ENCODE results near the gene ABCB11.

Gene ABCB11

DNA sequence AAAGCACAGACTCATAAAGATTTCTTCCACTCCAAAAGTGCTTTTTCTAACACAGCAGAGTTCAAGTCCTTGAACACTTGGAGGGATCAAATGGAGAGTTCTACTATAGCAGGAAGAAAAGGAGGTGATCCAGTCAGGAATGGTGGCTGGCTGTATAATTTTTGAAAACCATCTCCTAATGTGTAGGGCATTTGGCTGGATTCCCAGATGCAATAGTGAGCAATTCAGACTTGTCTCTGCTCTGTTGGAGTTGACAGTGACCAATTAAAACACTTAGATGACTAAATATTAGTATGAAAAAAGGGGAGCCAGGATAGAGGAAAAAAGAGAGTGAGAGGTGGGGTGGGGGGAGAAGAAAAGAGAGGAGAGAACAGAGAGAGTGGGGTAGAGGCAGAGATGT, 135.4 kb downstream of the ABCB11 start:
- H2BK5ac ChIP-seq (ENCODE audit: low read depth, low read length, poor library complexity): no peak overlapping the region
- no peaks in the 10 kb centered on the region for H3K4me1 ChIP-seq (ENCODE audit: control insufficient read depth in 1 of 2, insufficient read depth in 2 of 2, low read length in 2 of 2)
- H3K14ac ChIP-seq (ENCODE audit: low read length): no peak overlapping the region
- no peaks in the 10 kb centered on the region for H3K9me3 ChIP-seq (ENCODE audit: insufficient read depth, low read depth, low read length)
- H3K4me2 ChIP-seq (ENCODE audit: low read length): no peak overlapping the region
- H3K4ac ChIP-seq (ENCODE audit: low read depth, low read length): no peak overlapping the region
- no peak overlapping the region for H4K12ac ChIP-seq (ENCODE audit: low read depth, low read length)
- no peak overlapping the region for H3K27ac ChIP-seq (ENCODE audit: low read depth, low read length)
- H2BK12ac ChIP-seq (ENCODE audit: low read length): no peak overlapping the region
- H3K23ac ChIP-seq (ENCODE audit: low read length): no peak overlapping the region
- no peaks in the 10 kb centered on the region for H3K79me1 ChIP-seq (ENCODE audit: low read length)
- H4K91ac ChIP-seq (ENCODE audit: low read depth, low read length): no peak overlapping the region
- H3K79me2 ChIP-seq (ENCODE audit: control insufficient read depth, insufficient read depth, low read length, poor library complexity): no peaks in the 10 kb centered on the region
- no peaks in the 10 kb centered on the region for H3K36me3 ChIP-seq (ENCODE audit: control insufficient read depth in 1 of 2, insufficient read depth in 2 of 2, low read length in 2 of 2)
- DNase-seq: no peak
- H4K8ac ChIP-seq (ENCODE audit: low read depth, low read length): no peak overlapping the region
- no peak overlapping the region for H3K18ac ChIP-seq (ENCODE audit: low read length)
- H2AK5ac ChIP-seq (ENCODE audit: low read length): no peak overlapping the region
- H3K4me3 ChIP-seq (ENCODE audit: low read depth, low read length): no peak overlapping the region
- H2AFZ ChIP-seq (ENCODE audit: insufficient read depth, low read length, poor library complexity): no peak overlapping the region
- no peaks in the 10 kb centered on the region for H3K27me3 ChIP-seq (ENCODE audit: insufficient read depth, low read length)
- H3K9ac ChIP-seq (ENCODE audit: low read length): no peak overlapping the region
- no peak overlapping the region for H2BK120ac ChIP-seq (ENCODE audit: insufficient read depth, low read length, poor library complexity)

DNA sequence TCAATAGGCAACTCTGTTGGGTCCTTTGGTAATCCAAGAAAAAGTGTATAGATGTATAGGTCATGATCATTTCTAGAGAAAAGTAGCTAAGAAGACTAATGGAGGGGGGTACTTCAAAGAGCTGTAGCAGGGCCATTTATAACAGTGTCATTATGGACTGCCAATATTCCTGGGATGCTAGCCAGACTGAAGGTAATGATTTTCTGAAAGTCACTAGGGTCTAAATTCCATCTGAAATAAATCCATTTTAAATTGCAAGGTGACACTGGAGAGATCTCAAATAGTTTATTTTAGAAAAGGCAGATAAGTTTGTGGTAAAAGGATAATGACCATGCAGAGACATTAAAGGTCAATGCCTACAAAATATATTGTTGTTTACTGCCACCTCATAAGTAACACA, 136.4 kb downstream of the ABCB11 start:
- no peak overlapping the region for H3K23ac ChIP-seq (ENCODE audit: low read length)
- no peak for DNase-seq
- no peak overlapping the region for H4K12ac ChIP-seq (ENCODE audit: low read depth, low read length)
- no peak overlapping the region for H3K9ac ChIP-seq (ENCODE audit: low read length)
- no peak overlapping the region for H2BK5ac ChIP-seq (ENCODE audit: low read depth, low read length, poor library complexity)
- no peaks in the 10 kb centered on the region for H3K9me3 ChIP-seq (ENCODE audit: insufficient read depth, low read depth, low read length)
- no peak overlapping the region for H3K4ac ChIP-seq (ENCODE audit: low read depth, low read length)
- H4K8ac ChIP-seq (ENCODE audit: low read depth, low read length): no peak overlapping the region
- no peak overlapping the region for H3K27ac ChIP-seq (ENCODE audit: low read depth, low read length)
- no peak overlapping the region for H2AFZ ChIP-seq (ENCODE audit: insufficient read depth, low read length, poor library complexity)
- no peak overlapping the region for H3K18ac ChIP-seq (ENCODE audit: low read length)
- no peak overlapping the region for H3K14ac ChIP-seq (ENCODE audit: low read length)
- peaks cover 0 to 2% of the 10 kb centered on the region in 2 experiments for H3K4me1 ChIP-seq (ENCODE audit: control insufficient read depth in 1 of 2, insufficient read depth in 2 of 2, low read length in 2 of 2)
- no peak overlapping the region for H2BK120ac ChIP-seq (ENCODE audit: insufficient read depth, low read length, poor library complexity)
- H2AK5ac ChIP-seq (ENCODE audit: low read length): no peak overlapping the region
- H2BK12ac ChIP-seq (ENCODE audit: low read length): no peak overlapping the region
- H3K36me3 ChIP-seq (ENCODE audit: control insufficient read depth in 1 of 2, insufficient read depth in 2 of 2, low read length in 2 of 2): no peaks in the 10 kb centered on the region
- no peak overlapping the region for H3K4me3 ChIP-seq (ENCODE audit: low read depth, low read length)
- no peak overlapping the region for H3K4me2 ChIP-seq (ENCODE audit: low read length)
- no peaks in the 10 kb centered on the region for H3K27me3 ChIP-seq (ENCODE audit: insufficient read depth, low read length)
- H3K79me1 ChIP-seq (ENCODE audit: low read length): no peaks in the 10 kb centered on the region
- no peak overlapping the region for H4K91ac ChIP-seq (ENCODE audit: low read depth, low read length)
- H3K79me2 ChIP-seq (ENCODE audit: control insufficient read depth, insufficient read depth, low read length, poor library complexity): peaks cover 2% of the 10 kb centered on the region

GRCh38 chr2:168894101-168894500, 137.0 kb downstream of the ABCB11 start:
- no peak overlapping the region for H3K23ac ChIP-seq (ENCODE audit: low read length)
- no CpG with 5 or more reads among the region's 1 CpG for WGBS (ENCODE audit: extremely low coverage, insufficient coverage, insufficient read length)
- H4K12ac ChIP-seq (ENCODE audit: low read depth, low read length): no peak overlapping the region
- no peaks in the 10 kb centered on the region for H3K9me3 ChIP-seq (ENCODE audit: insufficient read depth, low read depth, low read length)
- H3K4me1 ChIP-seq (ENCODE audit: control insufficient read depth in 1 of 2, insufficient read depth in 2 of 2, low read length in 2 of 2): peaks cover 0 to 5% of the 10 kb centered on the region in 2 experiments
- no peak overlapping the region for H3K14ac ChIP-seq (ENCODE audit: low read length)
- no peak overlapping the region for H2BK120ac ChIP-seq (ENCODE audit: insufficient read depth, low read length, poor library complexity)
- no peak overlapping the region for H2AFZ ChIP-seq (ENCODE audit: insufficient read depth, low read length, poor library complexity)
- H3K36me3 ChIP-seq (ENCODE audit: control insufficient read depth in 1 of 2, insufficient read depth in 2 of 2, low read length in 2 of 2): no peaks in the 10 kb centered on the region
- no peaks in the 10 kb centered on the region for H3K27me3 ChIP-seq (ENCODE audit: insufficient read depth, low read length)
- H3K79me2 ChIP-seq (ENCODE audit: control insufficient read depth, insufficient read depth, low read length, poor library complexity): peaks cover 2% of the 10 kb centered on the region
- no peak overlapping the region for H3K4ac ChIP-seq (ENCODE audit: low read depth, low read length)
- no peak overlapping the region for H3K4me3 ChIP-seq (ENCODE audit: low read depth, low read length)
- no peak overlapping the region for H2BK5ac ChIP-seq (ENCODE audit: low read depth, low read length, poor library complexity)
- no peak overlapping the region for H3K9ac ChIP-seq (ENCODE audit: low read length)
- H3K79me1 ChIP-seq (ENCODE audit: low read length): no peaks in the 10 kb centered on the region
- H2AK5ac ChIP-seq (ENCODE audit: low read length): no peak overlapping the region
- no peak overlapping the region for H3K27ac ChIP-seq (ENCODE audit: low read depth, low read length)
- DNase-seq: no peak
- H4K91ac ChIP-seq (ENCODE audit: low read depth, low read length): no peak overlapping the region
- no peak overlapping the region for H2BK12ac ChIP-seq (ENCODE audit: low read length)
- H4K8ac ChIP-seq (ENCODE audit: low read depth, low read length): no peak overlapping the region
- H3K4me2 ChIP-seq (ENCODE audit: low read length): no peak overlapping the region
- H3K18ac ChIP-seq (ENCODE audit: low read length): no peak overlapping the region

GRCh38 chr2:168892327-168892726, 138.8 kb downstream of the ABCB11 start:
- Histone ChIP-seq H3K79me2 (ENCODE audit: control insufficient read depth, insufficient read depth, low read length, poor library complexity) (peaks cover 2% of the 10 kb centered on the region), H4K12ac (ENCODE audit: low read depth, low read length) (no peak overlapping the region), H4K91ac (ENCODE audit: low read depth, low read length) (no peak overlapping the region), H4K8ac (ENCODE audit: low read depth, low read length) (no peak overlapping the region), H2BK12ac (ENCODE audit: low read length) (no peak overlapping the region), H2AFZ (ENCODE audit: insufficient read depth, low read length, poor library complexity) (no peak overlapping the region), H3K14ac (ENCODE audit: low read length) (no peak overlapping the region), H3K9ac (ENCODE audit: low read length) (no peak overlapping the region), H3K36me3 (ENCODE audit: control insufficient read depth in 1 of 2, insufficient read depth in 2 of 2, low read length in 2 of 2) (peaks cover 3 to 5% of the 10 kb centered on the region in 2 experiments), H3K27me3 (ENCODE audit: insufficient read depth, low read length) (no peaks in the 10 kb centered on the region), H3K9me3 (ENCODE audit: insufficient read depth, low read depth, low read length) (peaks cover 4% of the 10 kb centered on the region), H3K4me2 (ENCODE audit: low read length) (no peak overlapping the region), H2BK120ac (ENCODE audit: insufficient read depth, low read length, poor library complexity) (no peak overlapping the region), H2BK5ac (ENCODE audit: low read depth, low read length, poor library complexity) (no peak overlapping the region), H3K23ac (ENCODE audit: low read length) (no peak overlapping the region), H3K4ac (ENCODE audit: low read depth, low read length) (no peak overlapping the region), H2AK5ac (ENCODE audit: low read length) (no peak overlapping the region), H3K4me1 (ENCODE audit: control insufficient read depth in 1 of 2, insufficient read depth in 2 of 2, low read length in 2 of 2) (peaks cover 0 to 5% of the 10 kb centered on the region in 2 experiments), H3K27ac (ENCODE audit: low read depth, low read length) (no peak overlapping the region), H3K79me1 (ENCODE audit: low read length) (no peaks in the 10 kb centered on the region), H3K18ac (ENCODE audit: low read length) (no peak overlapping the region), H3K4me3 (ENCODE audit: low read depth, low read length) (no peak overlapping the region)
- WGBS (ENCODE audit: extremely low coverage, insufficient coverage, insufficient read length): no CpG with 5 or more reads among the region's 3 CpGs
- no peak for DNase-seq
